ENCODE measurements around the gene DKK3.

Gene DKK3

GRCh38 chr11:11960687-11961086 is 47.7 kb downstream of the DKK3 start:
- H3K36me3 ChIP-seq (ENCODE audit: control insufficient read depth, insufficient read depth, low read length), result peaks cover 5% of the 10 kb centered on the region
- H3K27ac ChIP-seq (ENCODE audit: insufficient read depth, low read depth, low read length, poor library complexity, severe bottlenecking), result no peak overlapping the region
- H3K9me3 ChIP-seq (ENCODE audit: control insufficient read depth, low read length), result no peaks in the 10 kb centered on the region
- H3K4me3 ChIP-seq (ENCODE audit: insufficient read depth, low read depth, low read length), result no peak overlapping the region
- H3K27me3 ChIP-seq (ENCODE audit: control insufficient read depth, insufficient read depth, low read length, poor library complexity, severe bottlenecking), result no peaks in the 10 kb centered on the region
- 100% methylated on average over 1 of the region's 1 CpG for WGBS, 2 experiments
- H3K4me1 ChIP-seq (ENCODE audit: control insufficient read depth, insufficient read depth, low read length), result peaks cover 4% of the 10 kb centered on the region

GRCh38 chr11:11959601-11960000 is 48.8 kb downstream of the DKK3 start:
- no peaks in the 10 kb centered on the region for H3K9me3 ChIP-seq (ENCODE audit: control insufficient read depth, low read length)
- no peak overlapping the region for H3K4me3 ChIP-seq (ENCODE audit: insufficient read depth, low read depth, low read length)
- peaks cover 13% of the 10 kb centered on the region for H3K36me3 ChIP-seq (ENCODE audit: control insufficient read depth, insufficient read depth, low read length)
- no peak overlapping the region for H3K27ac ChIP-seq (ENCODE audit: insufficient read depth, low read depth, low read length, poor library complexity, severe bottlenecking)
- peaks cover 4% of the 10 kb centered on the region for H3K4me1 ChIP-seq (ENCODE audit: control insufficient read depth, insufficient read depth, low read length)
- no peaks in the 10 kb centered on the region for H3K27me3 ChIP-seq (ENCODE audit: control insufficient read depth, insufficient read depth, low read length, poor library complexity, severe bottlenecking)

DNA sequence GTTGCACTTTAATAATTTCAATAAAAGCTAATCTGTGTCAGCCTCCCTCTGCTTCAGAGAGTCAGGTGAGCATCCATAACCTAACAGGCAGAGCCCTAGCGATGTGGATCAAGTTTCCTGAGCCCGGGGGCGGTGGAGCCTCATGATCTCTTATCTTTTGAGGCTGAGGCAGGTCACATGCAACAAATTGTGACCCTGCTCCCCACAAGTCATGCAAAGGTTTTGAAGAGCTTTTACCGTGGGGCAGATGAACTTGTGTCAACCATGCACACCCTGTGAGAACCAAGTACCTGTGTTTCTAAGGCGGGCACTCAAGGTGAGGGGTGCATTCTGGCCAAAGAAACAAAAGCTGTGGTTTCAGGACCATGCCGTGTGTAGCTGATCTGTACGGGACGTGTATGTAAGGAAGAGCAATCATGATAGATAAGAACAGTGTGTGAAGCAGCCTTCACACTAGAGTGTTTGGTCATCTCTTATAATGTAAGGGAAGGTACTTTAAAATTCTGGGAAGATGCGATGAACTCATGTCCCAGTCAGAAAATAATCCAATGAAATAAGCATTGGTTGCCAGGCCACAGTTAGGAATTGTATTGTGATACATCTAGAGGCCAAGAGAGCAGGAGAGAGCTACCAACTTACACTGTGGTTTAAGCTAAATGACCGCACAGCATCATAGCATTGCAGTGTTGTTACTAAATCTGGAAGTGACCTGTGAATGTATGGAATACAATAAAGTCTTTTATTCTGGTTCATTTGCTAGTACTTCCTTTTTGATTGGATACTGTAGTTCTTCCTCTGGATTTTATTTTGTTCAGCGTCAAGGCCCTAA is 49.8 kb downstream of the DKK3 start:
- Histone ChIP-seq H3K36me3 (ENCODE audit: control insufficient read depth, insufficient read depth, low read length) (peaks cover 13% of the 10 kb centered on the region), H3K27me3 (ENCODE audit: control insufficient read depth, insufficient read depth, low read length, poor library complexity, severe bottlenecking) (no peaks in the 10 kb centered on the region), H3K4me3 (ENCODE audit: insufficient read depth, low read depth, low read length) (no peak overlapping the region), H3K9me3 (ENCODE audit: control insufficient read depth, low read length) (no peaks in the 10 kb centered on the region), H3K4me1 (ENCODE audit: control insufficient read depth, insufficient read depth, low read length) (peaks cover 3% of the 10 kb centered on the region), H3K27ac (ENCODE audit: insufficient read depth, low read depth, low read length, poor library complexity, severe bottlenecking) (no peak overlapping the region)
- 95 to 96% methylated on average over 11 of the region's 11 CpGs for WGBS, 2 experiments

DNA sequence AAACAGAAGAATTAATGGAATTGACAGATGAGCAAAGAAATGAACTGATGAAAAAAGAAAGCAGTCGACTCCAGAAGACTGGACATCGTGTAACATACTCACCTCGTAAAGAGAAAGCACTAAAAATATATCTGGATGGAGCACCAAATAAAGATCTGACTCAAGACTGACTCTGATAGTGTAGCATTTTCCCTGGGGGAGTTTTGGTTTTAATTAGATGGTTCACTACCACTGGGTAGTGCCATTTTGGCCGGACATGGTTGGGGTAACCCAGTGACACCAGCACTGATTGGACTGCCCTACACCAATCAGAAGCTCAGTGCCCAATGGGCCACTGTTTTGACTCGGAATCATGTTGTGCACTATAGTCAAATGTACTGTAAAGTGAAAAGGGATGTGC is 52.4 kb downstream of the DKK3 start:
- Histone ChIP-seq H3K4me3 (ENCODE audit: insufficient read depth, low read depth, low read length) (no peak overlapping the region), H3K4me1 (ENCODE audit: control insufficient read depth, insufficient read depth, low read length) (no peaks in the 10 kb centered on the region), H3K36me3 (ENCODE audit: control insufficient read depth, insufficient read depth, low read length) (peaks cover 15% of the 10 kb centered on the region), H3K27me3 (ENCODE audit: control insufficient read depth, insufficient read depth, low read length, poor library complexity, severe bottlenecking) (no peaks in the 10 kb centered on the region), H3K27ac (ENCODE audit: insufficient read depth, low read depth, low read length, poor library complexity, severe bottlenecking) (no peak overlapping the region), H3K9me3 (ENCODE audit: control insufficient read depth, low read length) (no peaks in the 10 kb centered on the region)
- 97% methylated on average over 5 of the region's 5 CpGs for WGBS, 2 experiments

DNA sequence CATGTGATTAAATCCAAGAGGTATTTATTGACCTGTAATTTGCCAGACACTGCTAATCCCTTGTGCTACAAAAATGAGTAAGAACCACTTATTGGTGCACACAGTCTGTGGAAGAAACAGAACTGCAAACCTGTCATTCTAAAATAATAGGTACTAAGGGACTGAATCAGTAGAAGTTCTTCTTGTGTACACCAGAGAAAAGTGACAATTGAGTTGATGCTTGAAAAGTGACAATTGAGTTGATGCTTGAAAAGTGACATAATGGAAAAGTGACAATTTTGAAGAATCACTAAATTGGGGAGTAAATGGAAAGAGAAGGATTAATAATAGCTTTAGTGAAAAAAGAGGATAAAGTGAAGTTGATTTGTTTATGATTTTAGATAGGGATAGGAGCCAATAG is 56.4 kb downstream of the DKK3 start:
- Histone ChIP-seq H3K27me3 (ENCODE audit: control insufficient read depth, insufficient read depth, low read length, poor library complexity, severe bottlenecking) (no peaks in the 10 kb centered on the region), H3K9me3 (ENCODE audit: control insufficient read depth, low read length) (no peaks in the 10 kb centered on the region), H3K36me3 (ENCODE audit: control insufficient read depth, insufficient read depth, low read length) (peaks cover 24% of the 10 kb centered on the region), H3K4me3 (ENCODE audit: insufficient read depth, low read depth, low read length) (no peak overlapping the region), H3K27ac (ENCODE audit: insufficient read depth, low read depth, low read length, poor library complexity, severe bottlenecking) (no peak overlapping the region), H3K4me1 (ENCODE audit: control insufficient read depth, insufficient read depth, low read length) (no peaks in the 10 kb centered on the region)

DNA sequence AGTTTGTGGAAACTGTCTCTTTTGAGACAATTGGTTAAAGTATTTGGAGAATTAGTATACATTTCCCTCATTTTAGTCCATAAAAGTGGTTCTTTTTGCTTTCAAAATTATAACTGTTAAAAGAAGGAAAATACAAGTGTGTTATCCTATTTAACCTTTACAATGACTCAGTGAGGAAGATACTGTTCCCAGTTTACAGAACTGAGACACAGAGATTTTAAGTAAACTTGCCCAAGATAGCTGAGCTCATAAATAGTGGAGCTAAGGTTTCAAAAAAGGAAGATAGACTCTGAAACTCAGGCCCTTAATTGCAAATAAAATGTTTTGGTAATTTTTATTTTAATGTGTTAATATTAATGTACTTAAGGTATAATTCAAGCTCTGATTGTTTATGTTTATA is 58.9 kb downstream of the DKK3 start:
- Histone ChIP-seq H3K27me3 (ENCODE audit: control insufficient read depth, insufficient read depth, low read length, poor library complexity, severe bottlenecking) (no peaks in the 10 kb centered on the region), H3K36me3 (ENCODE audit: control insufficient read depth, insufficient read depth, low read length) (peaks cover 11% of the 10 kb centered on the region), H3K4me1 (ENCODE audit: control insufficient read depth, insufficient read depth, low read length) (no peaks in the 10 kb centered on the region), H3K4me3 (ENCODE audit: insufficient read depth, low read depth, low read length) (no peak overlapping the region), H3K27ac (ENCODE audit: insufficient read depth, low read depth, low read length, poor library complexity, severe bottlenecking) (no peak overlapping the region), H3K9me3 (ENCODE audit: control insufficient read depth, low read length) (no peaks in the 10 kb centered on the region)

GRCh38 chr11:11948242-11948947 is 60.0 kb downstream of the DKK3 start:
- Histone ChIP-seq H3K27me3 (ENCODE audit: control insufficient read depth, insufficient read depth, low read length, poor library complexity, severe bottlenecking) (no peaks in the 10 kb centered on the region), H3K9me3 (ENCODE audit: control insufficient read depth, low read length) (no peaks in the 10 kb centered on the region), H3K4me1 (ENCODE audit: control insufficient read depth, insufficient read depth, low read length) (no peaks in the 10 kb centered on the region), H3K36me3 (ENCODE audit: control insufficient read depth, insufficient read depth, low read length) (peaks cover 11% of the 10 kb centered on the region), H3K4me3 (ENCODE audit: insufficient read depth, low read depth, low read length) (no peak overlapping the region), H3K27ac (ENCODE audit: insufficient read depth, low read depth, low read length, poor library complexity, severe bottlenecking) (no peak overlapping the region)
- WGBS, 2 experiments, result 88 to 92% methylated on average over 1 of the region's 2 CpGs

GRCh38 chr11:11947825-11948224 is 60.6 kb downstream of the DKK3 start:
- Histone ChIP-seq H3K4me1 (ENCODE audit: control insufficient read depth, insufficient read depth, low read length) (no peaks in the 10 kb centered on the region), H3K9me3 (ENCODE audit: control insufficient read depth, low read length) (no peaks in the 10 kb centered on the region), H3K4me3 (ENCODE audit: insufficient read depth, low read depth, low read length) (no peak overlapping the region), H3K36me3 (ENCODE audit: control insufficient read depth, insufficient read depth, low read length) (peaks cover 11% of the 10 kb centered on the region), H3K27ac (ENCODE audit: insufficient read depth, low read depth, low read length, poor library complexity, severe bottlenecking) (no peak overlapping the region), H3K27me3 (ENCODE audit: control insufficient read depth, insufficient read depth, low read length, poor library complexity, severe bottlenecking) (no peaks in the 10 kb centered on the region)
- 91 to 99% methylated on average over 4 of the region's 4 CpGs for WGBS, 2 experiments

DNA sequence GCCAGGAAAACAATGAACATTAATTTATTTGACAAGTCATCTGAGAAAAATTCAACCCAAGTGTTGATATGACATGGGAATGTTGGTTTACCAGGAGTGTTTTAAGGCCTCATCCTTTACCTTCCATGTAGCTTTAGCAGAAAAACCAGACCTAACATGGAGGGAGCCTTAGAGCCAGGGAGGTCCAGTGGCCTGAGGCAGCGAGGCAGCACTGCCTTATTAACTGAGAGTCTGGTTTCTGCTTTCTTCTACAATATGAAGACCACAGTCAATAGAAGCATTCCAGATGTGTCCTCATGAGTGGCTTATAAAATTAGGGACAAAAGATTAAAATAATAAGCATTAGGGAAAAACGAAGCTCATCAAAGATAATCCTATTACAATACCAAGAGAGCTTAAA is 61.5 kb downstream of the DKK3 start:
- H3K36me3 ChIP-seq (ENCODE audit: control insufficient read depth, insufficient read depth, low read length), result peaks cover 11% of the 10 kb centered on the region
- no peak overlapping the region for H3K27ac ChIP-seq (ENCODE audit: insufficient read depth, low read depth, low read length, poor library complexity, severe bottlenecking)

GRCh38 chr11:11946180-11946579 is 62.2 kb downstream of the DKK3 start:
- 95 to 100% methylated on average over 1 to 2 of the region's 2 CpGs for WGBS, 2 experiments
- peaks cover 11% of the 10 kb centered on the region for H3K36me3 ChIP-seq (ENCODE audit: control insufficient read depth, insufficient read depth, low read length)
- no peaks in the 10 kb centered on the region for H3K9me3 ChIP-seq (ENCODE audit: control insufficient read depth, low read length)
- no peak overlapping the region for H3K27ac ChIP-seq (ENCODE audit: insufficient read depth, low read depth, low read length, poor library complexity, severe bottlenecking)
- no peaks in the 10 kb centered on the region for H3K27me3 ChIP-seq (ENCODE audit: control insufficient read depth, insufficient read depth, low read length, poor library complexity, severe bottlenecking)
- H3K4me1 ChIP-seq (ENCODE audit: control insufficient read depth, insufficient read depth, low read length), result no peaks in the 10 kb centered on the region
- no peak overlapping the region for H3K4me3 ChIP-seq (ENCODE audit: insufficient read depth, low read depth, low read length)

More for the DNA sequence above, 61.5 kb downstream of the DKK3 start:
- 70 to 87% methylated on average over 2 of the region's 2 CpGs for WGBS, 2 experiments
- no peaks in the 10 kb centered on the region for H3K4me1 ChIP-seq (ENCODE audit: control insufficient read depth, insufficient read depth, low read length)
- H3K27me3 ChIP-seq (ENCODE audit: control insufficient read depth, insufficient read depth, low read length, poor library complexity, severe bottlenecking), result no peaks in the 10 kb centered on the region
- no peak overlapping the region for H3K4me3 ChIP-seq (ENCODE audit: insufficient read depth, low read depth, low read length)
- H3K9me3 ChIP-seq (ENCODE audit: control insufficient read depth, low read length), result no peaks in the 10 kb centered on the region
